Gastroesophageal sphincter (tissue), 4 donors: ENCODE measurements around the gene PAK1. TPM values are rescaled to one million over a fixed set of nuclear protein-coding genes. Genes with fewer than 3 reads are reported as not detected.

ENCODE experiments used
- ATAC-seq: fragments of 150-250 bp; one replicate; pipeline ENCODE4 v1.9.1; 2016; ENCODE audit warnings: mild to moderate bottlenecking, moderate library complexity
- H3K27ac ChIP-seq, 4 donors: fragments of 200-600 bp; sonication (generic) in 3 of 4; 1 replicate in 3 of 4; 2 replicates in 1 of 4; pipeline ENCODE4 v1.5.1; 2016 to 2019
- H3K27me3 ChIP-seq: fragments of 200-600 bp; sonication (generic); one replicate; pipeline ENCODE4 v1.5.1; 2019
- H3K36me3 ChIP-seq, 2 donors: fragments of 200-600 bp; sonication (generic); one replicate each; pipeline ENCODE4 v1.5.1; 2019; ENCODE audit warnings: control low read depth in 1 of 2
- H3K4me1 ChIP-seq, 3 donors: fragments of 200-600 bp; sonication (generic); 1 replicate in 2 of 3; 2 replicates in 1 of 3; pipeline ENCODE4 v1.5.1; 2016 to 2019; ENCODE audit warnings: control low read depth in 2 of 3
- H3K4me3 ChIP-seq, 2 donors: fragments of 200-600 bp; sonication (generic); one replicate each; pipeline ENCODE4 v1.5.1; 2019; ENCODE audit warnings: mild to moderate bottlenecking in 1 of 2, moderate library complexity in 1 of 2
- H3K9me3 ChIP-seq, 3 donors: fragments of 200-600 bp; sonication (generic); one replicate each; pipeline ENCODE4 v1.5.1; 2017 to 2019; ENCODE audit warnings: control low read depth in 2 of 3
- CTCF ChIP-seq, 4 experiments: fragments of 200-600 bp in 2 of 4; fragments of 450-650 bp in 2 of 4; sonication (generic) in 1 of 4; IDR thresholded peaks; one replicate each; pipeline ENCODE4 v1.5.1; 2017 to 2019; ENCODE audit warnings: antibody characterized with exemption in 4 of 4, mild to moderate bottlenecking in 2 of 4, moderate library complexity in 2 of 4
- EP300 ChIP-seq: sonication (generic); formaldehyde crosslinking; IDR thresholded peaks from one replicate; pipeline ENCODE4 v1.6.1; 2017; ENCODE audit warnings: antibody characterized with exemption, mild to moderate bottlenecking
- POLR2A ChIP-seq, 2 donors: fragments of 450-650 bp; IDR thresholded peaks; one replicate each; pipeline ENCODE4 v1.6.1; 2017; ENCODE audit warnings: antibody characterized with exemption in 2 of 2, mild to moderate bottlenecking in 2 of 2, moderate library complexity in 1 of 2
- POLR2AphosphoS5 ChIP-seq: sonication (generic); formaldehyde crosslinking; IDR thresholded peaks from one replicate; pipeline ENCODE4 v1.6.1; 2017; ENCODE audit warnings: antibody characterized with exemption
- WGBS, 2 donors: methylation state at CpG; one replicate each; pipeline ENCODE4 v1.1.5; 2018; ENCODE audit warnings: low coverage in 1 of 2; 5-methylcytosine and 5-hydroxymethylcytosine counted together
- total RNA-seq, 4 donors: library from RNA; depleted of rRNA; stranded (reverse); fragments of >200 nt; gene quantifications; one replicate each; pipeline ENCODE4 v1.1.0, GENCODE V29; 2016

PAK1 gene
- total RNA-seq, 4 donors from 2014 or later: 29.8 to 48.1 (median 40.2) TPM

DNA sequence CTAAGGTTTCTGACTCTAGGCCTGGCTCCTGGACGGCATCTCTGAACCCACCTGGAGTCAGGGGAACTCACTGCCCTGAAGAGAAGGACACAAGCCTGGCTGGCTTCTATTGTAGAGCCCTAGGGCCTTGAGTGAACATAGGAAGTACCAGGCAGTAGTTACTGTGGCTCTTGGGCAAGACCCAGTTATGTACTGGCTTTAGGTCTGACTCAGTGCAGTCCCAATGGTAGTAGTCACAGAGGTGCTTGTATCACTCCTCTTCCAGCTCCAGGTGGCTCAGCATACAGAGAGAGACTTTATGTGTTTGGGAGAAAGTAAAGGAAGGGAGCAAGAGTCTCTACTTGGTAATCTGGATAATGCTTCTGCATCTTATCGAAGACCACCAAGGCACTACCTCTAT lies 13.9 kb upstream of the PAK1 start:
- TF ChIP-seq POLR2A (IDR thresholded peaks at IDR 0.05) (no peak), CTCF (IDR thresholded peaks at IDR 0.05) (no peak), EP300 (no peak), POLR2AphosphoS5 (no peak)
- Histone ChIP-seq H3K9me3 (no peaks in the 10 kb centered on the region), H3K4me1 (no peaks in the 10 kb centered on the region), H3K27me3 (no peaks in the 10 kb centered on the region), H3K36me3 (no peaks in the 10 kb centered on the region), H3K27ac (no peak overlapping the region), H3K4me3 (no peak overlapping the region)
- WGBS, 2 donors: 86 to 100% methylated on average over 1 of the region's 2 CpGs
- no peak for ATAC-seq

- no peaks in the 10 kb centered on the region for H3K4me1 ChIP-seq
- H3K27ac ChIP-seq: no peak overlapping the region
- no peaks in the 10 kb centered on the region for H3K36me3 ChIP-seq
- H3K4me3 ChIP-seq: no peak overlapping the region
- H3K27me3 ChIP-seq: no peaks in the 10 kb centered on the region
- no peak for TF ChIP-seq POLR2A (IDR thresholded peaks at IDR 0.05)
- TF ChIP-seq POLR2AphosphoS5: no peak
- no peak for TF ChIP-seq EP300
- TF ChIP-seq CTCF (IDR thresholded peaks at IDR 0.05): no peak
- no peak for ATAC-seq
- WGBS, 2 donors: 84% methylated on average over 2 of the region's 2 CpGs; no CpG with 5 or more reads in 1 of the 2 donors
- no peaks in the 10 kb centered on the region for H3K9me3 ChIP-seq
These were observed 6.0 kb upstream of the PAK1 start for GRCh38 chr11:77479746-77480352.

DNA sequence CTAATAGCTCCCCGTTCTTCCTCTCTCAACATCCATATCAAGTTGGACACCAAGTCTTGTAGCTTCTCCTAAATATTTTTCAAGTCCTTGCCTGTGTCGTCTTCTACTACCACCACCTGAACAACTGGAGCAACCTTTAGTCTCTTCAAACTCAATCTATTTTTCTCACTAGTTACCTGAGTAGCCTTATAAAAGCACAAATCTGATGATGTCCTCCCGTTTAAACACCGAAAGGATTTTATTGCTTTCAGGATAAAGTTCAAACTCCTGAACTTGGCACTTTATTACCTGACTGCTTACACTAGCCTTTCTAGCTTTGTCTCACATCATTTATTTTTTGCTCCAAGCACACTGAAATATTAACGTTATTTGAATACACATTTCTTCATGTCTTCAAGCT lies 1.3 kb upstream of the PAK1 start:
- Histone ChIP-seq H3K9me3 (no peaks in the 10 kb centered on the region), H3K27ac (peak overlapping the region in 1 of 4 donors; percentile 84), H3K4me3 (no peak overlapping the region), H3K27me3 (no peaks in the 10 kb centered on the region), H3K36me3 (no peaks in the 10 kb centered on the region), H3K4me1 (peaks cover 0 to 24% (median 0%) of the 10 kb centered on the region in 3 donors)
- ATAC-seq: no peak
- 67 to 76% methylated on average over 5 of the region's 5 CpGs for WGBS, 2 donors
- no peak for TF ChIP-seq EP300
- no peak for TF ChIP-seq CTCF (IDR thresholded peaks at IDR 0.05)
- TF ChIP-seq POLR2AphosphoS5: no peak
- no peak for TF ChIP-seq POLR2A (IDR thresholded peaks at IDR 0.05)

GRCh38 chr11:77474684-77475060 lies 778 bp upstream of the PAK1 start:
- ATAC-seq: no peak
- no peaks in the 10 kb centered on the region for H3K9me3 ChIP-seq
- H3K4me1 ChIP-seq: peaks cover 0 to 24% (median 0%) of the 10 kb centered on the region in 3 donors
- H3K27ac ChIP-seq: peak overlapping the region in 3 of 4 donors; percentile 84 to 85 (median 84)
- H3K4me3 ChIP-seq: peak overlapping the region; percentile 85 to 92
- H3K36me3 ChIP-seq: no peaks in the 10 kb centered on the region
- 39 to 69% methylated on average over 6 to 10 of the region's 10 CpGs for WGBS, 2 donors
- no peak for TF ChIP-seq POLR2AphosphoS5
- TF ChIP-seq EP300: no peak
- no peak for TF ChIP-seq POLR2A (IDR thresholded peaks at IDR 0.05)
- TF ChIP-seq CTCF (IDR thresholded peaks at IDR 0.05): no peak
- no peaks in the 10 kb centered on the region for H3K27me3 ChIP-seq
